Right lobe of liver (tissue), 6 donors: ENCODE measurements around the gene TMEM154. TPM values are rescaled to one million over a fixed set of nuclear protein-coding genes. Genes with fewer than 3 reads are reported as not detected.

ENCODE experiments used
- ATAC-seq, 4 donors: fragments of 200-7000 bp; cut with Tn5 transposase; one replicate each; pipeline ENCODE4 v1.9.1; 2020; ENCODE audit warnings: mild to moderate bottlenecking in 4 of 4, moderate library complexity in 4 of 4
- DNase-seq, 3 donors: peaks; one replicate each; pipeline ENCODE4 v3.0.0-alpha.2; 2020
- H3K27ac ChIP-seq, 3 donors: fragments of 200-600 bp; one replicate each; pipeline ENCODE4 v1.8.0; 2022
- H3K27me3 ChIP-seq, 2 donors: fragments of 200-600 bp; one replicate each; pipeline ENCODE4 v1.8.0; 2022
- H3K36me3 ChIP-seq, 4 donors: fragments of 200-600 bp; sonication (generic) in 1 of 4; one replicate each; pipeline versions ENCODE4 v1.5.1 to v1.8.0; 2017 to 2022; ENCODE audit warnings: control low read depth in 1 of 4
- H3K4me1 ChIP-seq, 4 donors: fragments of 200-600 bp; sonication (generic) in 1 of 4; one replicate each; pipeline versions ENCODE4 v1.5.1 to v1.8.0; 2017 to 2022; ENCODE audit warnings: control low read depth in 1 of 4
- H3K4me3 ChIP-seq, 3 donors: fragments of 200-600 bp; one replicate each; pipeline ENCODE4 v1.8.0; 2022
- H3K9me3 ChIP-seq, 4 donors: fragments of 200-600 bp; sonication (generic) in 1 of 4; one replicate each; pipeline versions ENCODE4 v1.5.1 to v1.8.0; 2017 to 2022; ENCODE audit warnings: control low read depth in 1 of 4
- CTCF ChIP-seq, 4 donors: fragments of 200-600 bp in 3 of 4; fragments of 450-650 bp in 1 of 4; IDR thresholded peaks; one replicate each; pipeline versions ENCODE4 v1.5.1 to v1.8.0; 2016 to 2022; ENCODE audit warnings: antibody characterized with exemption in 4 of 4, mild to moderate bottlenecking in 2 of 4
- POLR2A ChIP-seq: fragments of 450-650 bp; IDR thresholded peaks from one replicate; pipeline ENCODE4 v1.6.1; 2017; ENCODE audit warnings: antibody characterized with exemption, mild to moderate bottlenecking
- WGBS: methylation state at CpG from one replicate; pipeline ENCODE4 v1.1.6; 2018; ENCODE audit warnings: low coverage, low lambda C conversion rate; ENCODE audit not compliant: insufficient coverage; ENCODE audit errors: missing lambda C conversion rate; 5-methylcytosine and 5-hydroxymethylcytosine counted together
- intact Hi-C, 2 donors: fragments of 100-400 bp; cut with DNase I; formaldehyde crosslinking; loops; one replicate each; pipeline versions ENCODE4 v1.11.2 to v1.14.1; 2022
- total RNA-seq, 6 experiments: library from RNA; depleted of rRNA in 2 of 6; stranded (reverse); fragments of >200 nt in 2 of 6; fragmentation: NEBNext Ultra II Directional in 3 of 6; extraction: Animal tissue kit (Norgen Biotek cat#: 25700) in 3 of 6; gene quantifications; one replicate each; pipeline versions ENCODE4 v1.1.0 to v1.2.4, GENCODE V29; 2016 to 2023
- donor health status: DM: no; HTN: yes; CAD: no.
- donor health status: DM: no; HTN: no; CAD: no.
- donor health status: DM: no; HTN: no; CAD: no.
- donor health status: DM: no; HTN: yes; CAD: no.
- donor health status: DM: no; HTN: yes; CAD: no.

TMEM154 gene
- total RNA-seq, 6 experiments from 2014 or later = 0.64 to 6.7 (median 2.9) TPM

GRCh38 chr4:152605031-152605430, 74.8 kb downstream of the TMEM154 start:
- Histone ChIP-seq H3K4me1 (no peaks in the 10 kb centered on the region), H3K4me3 (no peak overlapping the region), H3K27me3 (no peaks in the 10 kb centered on the region), H3K9me3 (no peaks in the 10 kb centered on the region), H3K27ac (no peak overlapping the region), H3K36me3 (no peaks in the 10 kb centered on the region)
- peak in 1 of 4 donors; percentile 22 for ATAC-seq
- TF ChIP-seq CTCF (IDR thresholded peaks at IDR 0.05) = no peak
- no peak for TF ChIP-seq POLR2A
- DNase-seq = no peak
- WGBS = 50% methylated on average over 2 of the region's 2 CpGs
- intact Hi-C loops = no loop called here

GRCh38 chr4:152601156-152601555, 78.6 kb downstream of the TMEM154 start:
- TF ChIP-seq POLR2A (no peak), CTCF (IDR thresholded peaks at IDR 0.05) (no peak)
- Histone ChIP-seq H3K27ac (no peak overlapping the region), H3K27me3 (no peaks in the 10 kb centered on the region), H3K36me3 (no peaks in the 10 kb centered on the region), H3K4me3 (no peak overlapping the region), H3K4me1 (no peaks in the 10 kb centered on the region), H3K9me3 (no peaks in the 10 kb centered on the region)
- DNase-seq (no peak), ATAC-seq (no peak)
- intact Hi-C loops = no loop called here
- 86% methylated on average over 5 of the region's 5 CpGs for WGBS

- ATAC-seq (no peak), DNase-seq (no peak)
- H3K9me3 ChIP-seq = no peaks in the 10 kb centered on the region
- intact Hi-C loops = no loop called here
- no peak overlapping the region for H3K4me3 ChIP-seq
- H3K4me1 ChIP-seq = no peaks in the 10 kb centered on the region
- no peak overlapping the region for H3K27ac ChIP-seq
- TF ChIP-seq POLR2A = no peak
- TF ChIP-seq CTCF (IDR thresholded peaks at IDR 0.05) = no peak
- 68% methylated on average over 1 of the region's 1 CpG for WGBS
- no peaks in the 10 kb centered on the region for H3K27me3 ChIP-seq
- H3K36me3 ChIP-seq = no peaks in the 10 kb centered on the region
Measured at GRCh38 chr4:152599636-152600035, 80.2 kb downstream of the TMEM154 start.

GRCh38 chr4:152599095-152599494, 80.7 kb downstream of the TMEM154 start:
- TF ChIP-seq CTCF (IDR thresholded peaks at IDR 0.05) (no peak), POLR2A (no peak)
- intact Hi-C loops = no loop called here
- 73% methylated on average over 6 of the region's 6 CpGs for WGBS
- Histone ChIP-seq H3K27ac (no peak overlapping the region), H3K9me3 (no peaks in the 10 kb centered on the region), H3K36me3 (no peaks in the 10 kb centered on the region), H3K4me1 (no peaks in the 10 kb centered on the region), H3K4me3 (no peak overlapping the region), H3K27me3 (no peaks in the 10 kb centered on the region)
- no peak for ATAC-seq
- DNase-seq = no peak

- TF ChIP-seq POLR2A = no peak
- no peak for TF ChIP-seq CTCF (IDR thresholded peaks at IDR 0.05)
- intact Hi-C loops = no loop called here
- H3K9me3 ChIP-seq = no peaks in the 10 kb centered on the region
Measured at GRCh38 chr4:152598454-152598853, 81.3 kb downstream of the TMEM154 start.

More at GRCh38 chr4:152598454-152598853, 81.3 kb downstream of the TMEM154 start:
- no peaks in the 10 kb centered on the region for H3K4me1 ChIP-seq
- WGBS = 63% methylated on average over 2 of the region's 2 CpGs
- no peaks in the 10 kb centered on the region for H3K27me3 ChIP-seq
- no peak overlapping the region for H3K27ac ChIP-seq
- no peaks in the 10 kb centered on the region for H3K36me3 ChIP-seq
- no peak for ATAC-seq
- H3K4me3 ChIP-seq = no peak overlapping the region
- DNase-seq = no peak
